ENCODE data around the gene CFAP68.
"Not testable (repeated sequence)": the region's sequence is repeated elsewhere in the genome, so short reads cannot be mapped to it uniquely, and the experiment has no call there.

DNA sequence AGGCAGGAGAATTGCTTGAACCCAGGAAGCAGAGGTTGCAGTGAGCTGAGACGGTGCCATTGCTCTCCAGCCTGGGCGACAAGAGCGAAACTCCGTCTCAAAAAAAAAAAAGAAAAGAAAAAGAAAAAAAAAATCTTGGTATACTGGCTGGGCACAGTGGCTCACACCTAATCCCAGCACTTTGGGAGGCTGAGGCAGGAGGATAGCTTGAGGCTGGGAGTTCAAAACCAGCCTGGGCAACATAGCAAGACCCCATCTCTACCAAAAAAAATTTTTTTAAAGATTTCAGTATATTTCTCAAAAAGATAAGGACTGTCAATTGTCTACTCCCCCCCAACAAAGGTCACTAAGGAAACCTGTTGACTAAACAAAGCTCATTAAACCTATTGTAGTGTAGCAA is 5.7 kb downstream of the CFAP68 start:
- not testable (repeated sequence) for TF ChIP-seq POLR2A, EP300 (IDR thresholded peaks at IDR 0.05)
- TF ChIP-seq, protein P1, sequence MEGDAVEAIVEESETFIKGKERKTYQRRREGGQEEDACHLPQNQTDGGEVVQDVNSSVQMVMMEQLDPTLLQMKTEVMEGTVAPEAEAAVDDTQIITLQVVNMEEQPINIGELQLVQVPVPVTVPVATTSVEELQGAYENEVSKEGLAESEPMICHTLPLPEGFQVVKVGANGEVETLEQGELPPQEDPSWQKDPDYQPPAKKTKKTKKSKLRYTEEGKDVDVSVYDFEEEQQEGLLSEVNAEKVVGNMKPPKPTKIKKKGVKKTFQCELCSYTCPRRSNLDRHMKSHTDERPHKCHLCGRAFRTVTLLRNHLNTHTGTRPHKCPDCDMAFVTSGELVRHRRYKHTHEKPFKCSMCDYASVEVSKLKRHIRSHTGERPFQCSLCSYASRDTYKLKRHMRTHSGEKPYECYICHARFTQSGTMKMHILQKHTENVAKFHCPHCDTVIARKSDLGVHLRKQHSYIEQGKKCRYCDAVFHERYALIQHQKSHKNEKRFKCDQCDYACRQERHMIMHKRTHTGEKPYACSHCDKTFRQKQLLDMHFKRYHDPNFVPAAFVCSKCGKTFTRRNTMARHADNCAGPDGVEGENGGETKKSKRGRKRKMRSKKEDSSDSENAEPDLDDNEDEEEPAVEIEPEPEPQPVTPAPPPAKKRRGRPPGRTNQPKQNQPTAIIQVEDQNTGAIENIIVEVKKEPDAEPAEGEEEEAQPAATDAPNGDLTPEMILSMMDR (IDR thresholded peaks at IDR 0.05): not testable (repeated sequence)

Data from tibial nerve (tissue), 4 donors.